Fibroblast of gingiva (primary cell): ENCODE data around the gene FOSL2.

Experiments
- DNase-seq: peaks from one replicate; pipeline ENCODE4 v3.0.0-alpha.2; 2011; ENCODE audit warnings: low read depth

The FOSL2 gene

DNA sequence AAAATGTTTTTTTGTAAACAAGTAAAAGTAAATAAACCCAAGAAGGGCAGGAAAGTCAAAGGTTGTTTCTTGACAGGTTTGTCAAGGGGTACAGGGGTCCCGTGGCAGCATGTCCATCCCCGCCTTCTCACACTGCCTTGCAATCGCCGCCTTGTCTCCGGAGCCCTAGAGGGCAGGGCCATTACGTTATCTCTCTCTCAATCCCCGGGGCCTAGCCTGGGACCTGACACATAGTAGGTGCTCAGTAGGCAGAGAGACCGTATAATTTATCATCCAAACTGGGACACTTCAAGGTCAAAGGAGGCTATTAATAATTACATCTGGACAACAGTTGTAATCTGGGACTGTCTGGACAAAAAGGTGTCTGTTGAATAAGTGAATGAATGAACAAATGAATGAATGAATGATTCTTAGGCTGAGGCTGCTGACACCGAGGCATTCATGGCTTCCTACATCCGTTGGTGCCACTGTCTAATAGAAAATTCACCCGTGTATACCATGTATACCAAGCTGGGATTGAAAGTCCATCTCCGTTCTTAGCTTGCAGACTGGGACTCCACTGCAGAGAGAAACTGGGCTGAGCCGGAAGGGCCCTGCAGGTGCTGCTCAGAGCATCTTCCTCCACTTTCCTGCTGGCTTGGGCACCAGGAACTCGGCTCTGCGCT lies 58.4 kb downstream of the FOSL2 start:
- no peak for DNase-seq

DNA sequence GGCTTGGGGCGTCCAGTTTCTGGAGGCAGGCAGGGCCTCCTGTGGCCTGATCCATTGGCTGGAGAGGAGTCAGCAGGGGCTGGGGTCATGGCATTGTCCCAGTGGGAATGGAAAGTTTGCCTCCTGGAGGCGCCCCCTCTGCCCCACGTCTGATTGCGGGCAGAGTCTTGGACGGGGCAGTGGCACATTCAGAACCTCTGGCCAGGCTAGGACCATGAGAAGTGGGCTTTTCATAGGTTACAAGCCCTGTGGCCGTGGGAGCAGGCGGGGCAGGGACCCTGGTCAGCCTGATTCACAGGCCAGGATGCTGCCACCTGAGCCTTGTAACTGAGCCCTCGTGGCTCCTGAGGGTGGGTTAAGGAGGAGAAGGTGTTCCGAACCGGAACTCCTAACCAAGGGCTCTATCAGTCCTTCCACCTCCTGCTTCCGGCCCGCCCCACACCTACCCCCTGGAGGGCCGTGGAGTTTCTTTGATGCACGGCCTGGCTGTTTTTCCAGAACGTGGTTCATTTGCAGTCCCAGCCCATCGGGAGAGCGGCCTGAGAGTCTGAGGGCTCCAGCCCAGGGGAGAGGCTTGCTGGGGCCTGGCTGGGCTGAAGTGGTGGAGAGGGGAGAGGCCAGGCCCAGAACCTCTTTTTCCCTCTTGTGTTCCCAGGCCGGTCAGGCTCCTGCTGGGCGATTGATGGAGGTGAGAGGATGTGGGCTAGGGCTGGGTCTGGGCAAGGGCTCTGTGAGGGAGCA lies 59.3 kb downstream of the FOSL2 start:
- DNase-seq = no peak

DNA sequence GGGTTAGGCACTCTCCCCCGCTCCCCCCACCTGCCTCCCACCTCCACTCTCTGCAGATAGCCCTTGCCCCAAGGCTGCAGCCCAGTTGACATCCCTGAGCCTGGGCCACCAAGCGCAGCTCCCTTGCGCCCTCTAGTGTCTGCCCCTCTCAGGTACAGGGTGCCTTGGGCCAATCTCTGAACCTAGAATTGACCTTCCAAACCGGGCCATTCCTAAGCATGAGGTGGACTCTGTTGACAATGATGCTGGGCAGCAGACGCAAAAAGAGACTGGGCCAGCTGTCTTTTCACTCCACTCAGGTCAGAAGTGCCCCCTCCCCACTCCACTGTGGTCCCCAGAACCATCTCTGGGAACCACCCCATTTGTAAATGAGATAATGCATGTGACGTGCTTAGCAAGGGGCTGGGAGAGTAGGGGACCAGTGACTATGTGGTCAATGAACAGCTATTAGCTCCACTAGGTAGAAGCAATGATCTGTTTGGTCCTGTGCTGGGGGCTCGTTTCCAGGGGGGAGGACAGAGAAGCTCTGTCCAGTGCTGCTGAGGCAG lies 60.0 kb downstream of the FOSL2 start:
- peak; percentile 19 for DNase-seq

DNA sequence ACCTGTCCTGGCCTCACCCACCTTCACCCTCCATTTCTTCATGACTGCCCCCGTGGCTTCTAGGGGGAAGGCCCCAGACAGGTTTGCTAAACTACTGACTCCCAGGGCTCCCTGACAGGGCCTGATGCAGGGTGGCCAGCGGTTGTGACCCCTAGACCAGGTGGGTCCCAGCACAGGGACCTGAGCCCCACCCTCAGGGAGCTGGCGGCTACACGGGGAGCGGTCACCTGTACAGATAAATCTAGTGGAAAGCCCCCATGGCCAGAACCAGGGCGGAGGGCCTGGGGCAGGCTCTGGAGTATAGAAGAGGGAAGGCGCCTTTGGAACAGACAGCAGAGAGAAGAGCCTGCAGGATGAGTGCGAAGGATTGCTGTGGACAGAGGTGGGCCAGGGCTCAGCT lies 60.7 kb downstream of the FOSL2 start:
- no peak for DNase-seq

DNA sequence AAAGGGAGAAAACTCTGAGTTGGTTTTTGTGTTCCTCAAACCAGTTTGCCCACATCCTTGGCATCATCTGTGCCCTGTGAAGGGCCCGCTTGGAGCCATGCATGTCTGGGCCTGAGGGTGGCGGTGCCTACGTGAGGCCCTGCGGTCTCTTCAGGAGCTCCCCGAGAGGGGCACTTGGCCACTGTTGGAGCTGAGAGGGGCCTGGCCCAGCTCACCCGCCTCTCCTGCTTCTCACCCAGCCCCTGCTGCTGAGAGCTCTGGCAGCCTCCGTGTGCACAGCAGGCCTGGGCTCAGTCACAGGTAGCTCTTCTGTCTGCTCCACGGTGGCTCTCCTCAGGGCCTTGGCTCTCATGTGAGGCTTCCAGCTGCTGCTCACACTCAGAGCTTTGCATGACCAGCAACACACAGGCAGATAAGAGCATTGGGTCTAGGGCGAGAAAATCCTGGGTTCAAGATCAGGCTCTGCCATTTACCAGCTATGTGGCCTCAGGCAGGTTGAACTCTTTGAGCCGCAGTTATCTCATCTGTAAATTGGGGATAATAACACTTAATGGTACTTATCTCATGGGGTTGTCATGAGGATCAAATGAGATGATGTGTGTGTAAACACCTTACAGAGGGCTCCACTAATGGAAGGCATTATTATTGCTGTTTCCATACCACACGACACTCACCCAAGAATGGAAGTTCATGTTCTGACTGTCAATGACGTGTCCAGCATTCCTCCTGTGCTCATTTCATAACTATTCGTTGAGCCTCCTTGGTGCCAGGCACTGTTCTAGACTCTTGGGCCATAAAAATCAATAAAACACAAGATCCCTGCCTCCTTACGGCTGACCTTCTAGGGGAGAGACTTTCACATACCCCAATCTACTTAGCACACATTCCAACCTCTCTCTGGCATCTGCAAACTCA lies 61.6 kb downstream of the FOSL2 start:
- no peak for DNase-seq

DNA sequence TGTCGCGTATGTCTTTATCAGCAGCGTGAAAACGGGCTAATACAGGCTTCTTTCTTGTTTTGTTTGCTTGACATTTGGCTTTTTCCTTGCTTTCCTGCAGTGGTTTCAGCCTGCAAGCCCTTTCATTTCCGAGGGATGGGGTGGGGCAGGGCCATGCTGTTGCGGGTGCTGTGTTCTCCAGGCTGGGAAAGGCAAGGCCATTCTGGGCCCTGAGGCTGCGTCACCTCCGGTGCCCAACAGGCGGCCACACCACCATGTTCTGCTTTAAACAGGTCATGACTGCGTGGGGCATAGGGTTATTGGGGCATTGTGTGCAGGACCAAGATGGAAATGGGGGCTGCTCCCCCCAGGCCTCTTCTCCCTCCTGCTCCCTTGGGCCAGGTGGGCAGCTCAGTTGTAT lies 64.6 kb downstream of the FOSL2 start:
- DNase-seq = no peak

DNA sequence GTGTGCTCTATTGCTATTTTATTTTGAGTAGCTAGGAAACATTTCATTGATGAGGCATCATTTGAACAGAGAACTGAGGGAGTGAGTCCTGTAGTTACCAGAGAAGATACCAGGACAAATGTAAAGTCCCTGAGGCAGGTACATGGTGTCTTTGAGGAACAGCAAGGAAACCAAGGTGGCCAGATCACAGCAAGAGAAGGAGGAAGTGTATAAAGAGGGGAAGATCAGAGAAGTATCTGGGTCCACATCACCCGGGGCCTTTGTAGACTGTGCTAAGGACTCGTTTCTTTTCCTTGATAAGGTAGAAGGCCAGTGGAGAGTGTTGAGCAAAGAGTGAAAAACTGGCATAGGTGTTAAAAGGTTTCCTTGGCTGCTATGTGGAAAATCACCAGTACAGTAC lies 68.4 kb downstream of the FOSL2 start:
- no peak for DNase-seq

DNA sequence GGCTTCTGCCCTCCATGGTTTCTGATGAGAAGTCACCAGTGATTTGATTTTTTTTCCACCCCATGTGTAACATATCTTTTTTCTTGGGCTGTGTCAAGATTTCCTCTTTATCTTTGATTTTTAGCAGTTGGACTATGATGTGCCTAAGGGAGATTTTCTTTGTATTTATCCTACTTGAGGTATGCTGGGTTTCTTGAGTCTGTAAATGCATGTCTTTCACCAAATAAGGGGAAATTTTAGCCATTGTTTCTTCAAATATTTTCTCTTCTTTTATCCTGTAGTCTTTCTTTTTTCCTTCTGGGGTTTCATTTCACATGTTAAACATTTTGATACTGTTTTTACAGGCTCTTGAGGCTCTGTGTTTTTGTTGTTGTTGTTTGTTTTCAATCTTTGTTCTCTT lies 69.5 kb downstream of the FOSL2 start:
- no peak for DNase-seq

DNA sequence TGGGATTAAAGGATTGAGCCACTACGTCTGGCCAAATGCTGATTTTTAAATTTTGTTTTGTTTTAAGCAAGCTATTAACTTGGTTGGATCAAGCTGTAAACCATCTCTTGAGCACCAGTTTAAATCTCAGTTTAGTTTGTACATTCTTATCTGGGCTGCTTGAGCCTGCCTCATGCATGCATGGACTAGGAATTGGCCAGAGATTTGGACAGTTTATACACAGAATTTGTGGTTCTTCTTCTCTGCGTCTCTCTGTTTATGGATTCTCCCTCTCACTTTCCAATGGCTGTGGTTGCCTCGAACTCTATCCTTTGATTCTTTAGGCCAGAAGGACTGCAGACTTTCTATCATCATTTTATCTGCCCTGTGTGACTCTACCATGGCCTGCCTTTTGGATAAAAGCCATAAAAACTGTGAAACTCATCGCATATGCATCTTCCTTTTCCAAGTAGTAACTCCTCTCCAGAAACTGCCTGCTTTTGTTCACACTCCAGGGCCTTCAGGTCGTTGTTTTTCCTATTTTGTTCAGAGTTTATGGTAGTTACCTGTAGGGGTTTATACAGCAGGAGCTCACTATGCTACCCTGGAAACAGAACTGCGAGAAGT lies 70.7 kb downstream of the FOSL2 start:
- DNase-seq = no peak

DNA sequence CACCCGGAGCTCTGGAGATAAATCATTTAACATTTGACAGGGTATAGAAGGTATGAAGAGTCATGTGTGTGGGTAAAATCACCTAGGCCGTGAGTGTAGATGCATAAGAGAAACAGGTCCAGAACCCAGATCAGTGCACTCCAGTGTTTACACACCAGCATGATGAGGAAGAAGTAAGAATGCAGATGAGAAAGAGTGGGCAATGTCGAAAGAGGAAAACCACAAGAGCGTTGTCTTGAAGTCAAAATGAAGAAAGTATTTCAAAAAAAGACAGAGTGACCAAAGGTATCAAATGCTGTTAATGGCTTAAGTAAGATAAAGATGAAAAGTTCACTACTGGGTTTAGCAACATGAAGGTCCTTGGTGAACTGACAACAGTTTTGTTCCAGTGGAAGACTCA lies 71.2 kb downstream of the FOSL2 start:
- DNase-seq = no peak

DNA sequence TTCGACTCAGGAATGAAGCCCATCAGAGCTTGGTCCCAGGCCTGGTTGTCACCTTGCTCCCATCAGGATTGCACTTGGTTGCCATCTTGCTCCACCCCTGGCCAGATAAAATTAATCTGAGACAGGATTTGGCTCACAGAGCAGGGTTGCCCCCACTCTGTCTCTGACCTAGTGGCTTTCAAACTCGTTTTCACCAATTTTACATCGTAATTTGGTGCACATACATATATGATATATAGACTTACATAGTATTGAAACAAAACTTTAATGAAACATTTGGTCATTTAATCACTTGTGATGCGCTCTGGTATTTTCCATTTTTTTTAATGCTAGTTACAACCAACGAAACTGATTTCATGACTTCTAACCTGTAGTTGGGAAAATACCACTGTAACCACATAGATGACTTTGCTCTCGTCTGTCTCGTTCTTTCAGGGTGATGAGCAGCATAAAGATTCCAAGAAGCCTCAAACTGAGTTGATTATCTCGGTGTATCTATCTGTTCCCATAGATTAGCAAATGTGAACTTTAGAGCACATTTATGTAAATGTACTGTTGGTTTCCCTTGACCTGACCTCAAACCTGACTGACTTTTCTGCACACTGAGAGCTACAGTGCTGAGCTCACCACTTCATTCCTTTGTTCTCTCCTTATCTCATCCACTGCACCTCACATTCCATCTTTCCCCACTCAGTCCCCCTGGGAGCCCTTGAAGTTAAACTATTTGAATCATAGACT lies 72.7 kb downstream of the FOSL2 start:
- no peak for DNase-seq
